Stimulated activated CD4-positive, alpha-beta T cell treated with anti-CD3 and anti-CD28 coated beads, TNF-alpha, amount 100 ng/mL, for 24 hours (primary cell): Measurements from ENCODE around the gene DLL3.
"Not testable (repeated sequence)": the region's sequence is repeated elsewhere in the genome, so short reads cannot be mapped to it uniquely, and the experiment has no call there.

Experiments used
- DNase-seq, 3 experiments: peaks; one replicate each; pipeline ENCODE4 v3.0.0-alpha.2; 2020; ENCODE audit warnings: low read depth in 3 of 3

DLL3 gene

DNA sequence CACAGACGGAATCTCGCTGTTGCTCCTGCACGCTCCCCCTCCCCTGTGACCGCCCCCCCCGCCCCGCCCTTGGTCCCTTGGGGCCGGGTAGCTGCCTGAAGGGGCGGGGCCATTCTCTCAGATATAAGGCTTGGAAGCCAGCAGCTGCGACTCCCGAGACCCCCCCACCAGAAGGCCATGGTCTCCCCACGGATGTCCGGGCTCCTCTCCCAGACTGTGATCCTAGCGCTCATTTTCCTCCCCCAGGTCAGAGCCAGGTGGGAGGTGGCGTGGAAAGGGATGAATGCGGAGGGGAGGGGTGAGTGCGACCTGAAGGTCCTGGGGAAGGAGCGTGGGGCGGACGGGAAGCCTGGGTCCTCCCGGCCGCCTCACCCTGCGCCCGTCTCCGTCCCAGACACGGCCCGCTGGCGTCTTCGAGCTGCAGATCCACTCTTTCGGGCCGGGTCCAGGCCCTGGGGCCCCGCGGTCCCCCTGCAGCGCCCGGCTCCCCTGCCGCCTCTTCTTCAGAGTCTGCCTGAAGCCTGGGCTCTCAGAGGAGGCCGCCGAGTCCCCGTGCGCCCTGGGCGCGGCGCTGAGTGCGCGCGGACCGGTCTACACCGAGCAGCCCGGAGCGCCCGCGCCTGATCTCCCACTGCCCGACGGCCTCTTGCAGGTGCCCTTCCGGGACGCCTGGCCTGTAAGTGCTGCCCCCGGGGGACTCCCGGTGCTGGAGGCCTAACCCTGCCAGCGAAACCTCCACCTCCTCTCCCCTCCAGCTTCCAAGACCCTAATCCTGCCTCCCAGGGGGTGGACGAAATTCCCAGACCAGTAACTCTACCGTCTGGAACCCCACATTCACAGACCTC lies at the start of gene DLL3:
Gene DLL3, plus strand, starts transcription at position 150 of the 845 bp plus-strand sequence. Its CDS starts 28 bp downstream, at position 178.
- no peak for DNase-seq

DNA sequence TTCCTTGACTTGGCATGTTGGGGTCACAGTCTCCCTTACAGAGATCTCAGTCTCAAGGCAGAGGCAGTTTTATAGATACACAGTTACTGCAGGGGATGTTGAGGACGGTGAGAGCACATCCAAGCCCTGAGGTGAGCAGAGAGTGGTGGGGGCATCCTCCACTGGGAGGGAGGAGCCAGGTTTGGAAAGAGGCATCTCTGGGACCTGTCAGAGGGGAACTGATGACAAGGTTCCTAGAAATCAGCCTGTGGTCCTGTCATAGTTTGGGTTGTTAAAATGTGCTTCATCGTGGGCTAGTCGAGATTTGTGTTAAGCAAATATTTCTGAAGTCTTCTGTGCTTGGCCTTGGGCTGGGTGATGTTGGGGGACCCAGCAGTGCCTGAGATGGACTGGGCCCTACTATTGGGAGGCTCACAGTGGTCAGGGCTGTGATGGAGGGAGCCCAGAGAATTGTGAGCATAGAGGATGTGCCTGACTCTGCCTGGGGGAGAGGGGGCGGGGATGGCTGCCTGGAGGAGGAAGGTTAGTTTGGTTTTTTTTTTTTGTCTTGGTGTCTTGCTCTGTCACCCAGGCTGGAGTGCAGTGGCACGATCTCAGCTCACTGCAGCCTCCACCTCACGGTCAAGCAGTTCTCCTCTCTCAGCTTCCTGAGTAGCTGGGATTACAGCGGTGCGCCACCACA lies 49.5 kb upstream of the DLL3 start:
- DNase-seq: no peak

- DNase-seq: not testable (repeated sequence)
These were observed 47.5 kb upstream of the DLL3 start for GRCh38 chr19:39451257-39451656.

GRCh38 chr19:39463403-39463802 lies 35.3 kb upstream of the DLL3 start:
- no peak for DNase-seq

GRCh38 chr19:39465956-39466747 lies 32.6 kb upstream of the DLL3 start:
- no peak for DNase-seq

GRCh38 chr19:39467941-39468340 lies 30.8 kb upstream of the DLL3 start:
- no peak for DNase-seq

DNA sequence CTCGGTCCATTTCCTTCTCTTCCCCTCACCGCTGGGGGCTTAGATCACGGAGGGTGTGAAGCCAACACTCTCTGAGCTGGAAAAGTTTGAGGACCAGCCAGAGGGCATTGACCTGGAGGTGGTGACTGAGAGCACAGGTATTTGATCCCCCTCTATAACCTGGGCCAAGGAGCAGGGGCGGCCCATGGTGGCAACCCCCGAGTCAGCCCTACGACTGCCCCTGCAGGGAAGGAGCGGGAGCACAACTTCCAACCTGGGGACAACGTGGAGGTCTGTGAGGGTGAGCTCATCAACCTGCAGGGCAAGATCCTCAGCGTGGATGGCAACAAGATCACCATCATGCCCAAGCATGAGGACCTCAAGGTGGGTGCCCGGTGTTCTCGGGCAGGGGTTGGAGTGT lies 29.7 kb upstream of the DLL3 start:
- no peak for DNase-seq

GRCh38 chr19:39469567-39469966 lies 29.2 kb upstream of the DLL3 start:
- no peak for DNase-seq

DNA sequence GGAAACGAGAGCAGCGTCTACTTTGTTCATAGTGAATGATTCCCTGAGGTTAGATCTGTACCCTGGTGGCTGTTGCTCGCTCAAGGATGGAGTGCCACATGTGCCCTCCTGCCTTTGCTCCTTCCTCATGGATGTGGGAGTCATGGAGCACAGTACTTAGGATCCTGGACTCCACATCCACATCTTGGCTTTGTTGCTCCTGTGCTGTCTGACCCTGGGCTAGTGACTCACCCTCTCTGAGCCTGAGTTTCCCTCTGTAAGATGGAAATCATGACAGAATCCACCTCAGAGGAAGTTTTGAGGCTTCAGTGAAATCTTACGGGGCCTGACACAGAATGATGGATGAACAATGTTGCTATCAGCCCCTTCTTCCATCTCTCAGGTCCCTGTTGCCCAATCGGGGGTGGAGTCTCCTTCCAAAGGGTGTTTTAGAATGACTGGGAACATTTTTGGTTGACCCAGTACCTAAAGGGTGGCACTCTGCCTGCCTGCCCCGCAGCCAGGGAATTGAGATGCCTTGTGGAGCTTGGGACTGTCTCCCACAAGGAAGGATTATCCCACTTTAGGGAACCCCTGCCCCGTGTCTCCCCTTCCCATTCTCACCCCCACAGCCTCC lies 27.9 kb upstream of the DLL3 start:
- no peak for DNase-seq

GRCh38 chr19:39471756-39472536 lies 26.8 kb upstream of the DLL3 start:
- no peak for DNase-seq

GRCh38 chr19:39472746-39473442 lies 25.9 kb upstream of the DLL3 start:
- DNase-seq: no peak

DNA sequence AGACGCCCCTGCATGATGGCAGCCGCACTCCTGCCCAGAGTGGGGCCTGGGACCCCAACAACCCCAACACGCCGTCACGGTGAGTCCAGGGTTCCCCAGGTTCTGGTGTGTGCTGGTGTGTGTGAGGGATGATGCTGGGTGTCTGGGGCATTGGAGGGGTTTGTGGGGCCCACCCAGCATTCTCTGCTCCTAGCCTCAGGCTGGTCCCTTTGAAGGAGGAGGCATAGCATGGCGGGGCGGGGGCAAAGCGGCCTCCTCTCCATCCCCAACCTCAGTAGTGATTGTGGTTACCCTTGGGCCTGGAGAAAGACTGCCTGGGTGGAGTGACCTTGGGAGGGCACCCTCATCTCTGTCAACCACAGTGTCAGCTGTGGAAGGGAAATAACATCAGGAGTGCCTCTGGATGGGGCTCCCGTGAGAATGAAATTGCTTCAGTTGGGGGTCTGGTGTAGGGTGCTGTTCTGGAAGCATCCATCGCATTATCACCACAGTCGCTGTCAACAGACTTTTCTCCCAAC lies 25.2 kb upstream of the DLL3 start:
- no peak for DNase-seq

DNA sequence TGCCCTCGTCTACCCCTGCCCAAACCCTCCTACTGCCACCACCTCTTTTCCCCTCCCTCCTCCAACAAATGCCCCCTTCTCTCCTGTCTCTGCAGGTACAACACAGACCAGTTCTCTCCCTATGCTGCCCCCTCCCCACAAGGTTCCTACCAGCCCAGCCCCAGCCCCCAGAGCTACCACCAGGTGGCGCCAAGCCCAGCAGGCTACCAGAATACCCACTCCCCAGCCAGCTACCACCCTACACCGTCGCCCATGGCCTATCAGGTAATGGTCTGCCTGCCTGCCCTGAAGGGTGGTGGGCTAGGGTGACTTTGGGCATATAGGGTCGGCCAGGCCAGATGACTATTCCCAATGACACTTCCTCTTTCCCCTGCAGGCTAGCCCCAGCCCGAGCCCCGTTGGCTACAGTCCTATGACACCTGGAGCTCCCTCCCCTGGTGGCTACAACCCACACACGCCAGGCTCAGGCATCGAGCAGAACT lies 24.6 kb upstream of the DLL3 start:
- DNase-seq: peak; percentile 41 to 67 (median 51)

GRCh38 chr19:39475748-39476147 lies 23.0 kb upstream of the DLL3 start:
- no peak for DNase-seq

- not testable (repeated sequence) for DNase-seq
These were observed 19.4 kb upstream of the DLL3 start for GRCh38 chr19:39479319-39479801.

DNA sequence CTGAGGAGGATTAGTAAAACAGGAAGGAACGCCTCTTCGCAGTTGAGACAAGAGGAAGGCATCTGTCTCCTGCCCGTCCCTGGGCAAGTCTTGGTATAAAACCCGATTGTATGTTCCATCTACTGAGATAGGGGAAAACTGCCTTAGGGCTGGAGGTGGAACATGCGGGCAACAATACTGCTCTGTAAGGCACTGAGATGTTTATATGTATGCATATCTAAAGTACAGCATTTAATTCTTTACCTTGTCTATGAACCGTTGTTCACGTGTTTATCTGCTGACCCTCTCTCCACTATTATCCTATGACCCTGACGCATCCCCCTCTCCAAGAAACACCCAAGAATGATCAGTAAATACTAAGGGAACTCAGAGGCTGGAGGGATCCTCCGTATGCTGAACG lies 18.8 kb upstream of the DLL3 start:
- DNase-seq: no peak

- peak; percentile 98 to 99 (median 98) for DNase-seq
These were observed 18.2 kb upstream of the DLL3 start, which contains the start of gene TIMM50 for GRCh38 chr19:39480337-39481228. Gene TIMM50 (plus strand): TSS chr19:39480838. CDS start chr19:39480854, 16 bp downstream.

DNA sequence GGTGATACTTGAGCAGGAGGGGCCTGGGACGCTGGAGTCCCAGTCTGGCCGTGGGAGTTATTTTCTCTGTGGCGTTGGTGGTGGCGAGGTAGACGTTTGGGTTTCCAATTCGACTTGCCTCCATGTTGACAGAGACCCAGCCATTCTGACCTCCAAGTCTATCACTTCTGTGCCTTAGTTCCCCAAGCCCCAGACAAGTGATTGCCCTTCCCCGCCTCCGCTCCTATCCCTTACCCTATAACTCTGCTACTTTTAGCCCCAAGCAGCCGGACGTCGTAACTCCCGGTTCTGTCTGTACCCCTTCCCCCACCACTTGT lies 17.6 kb upstream of the DLL3 start:
- DNase-seq: no peak

DNA sequence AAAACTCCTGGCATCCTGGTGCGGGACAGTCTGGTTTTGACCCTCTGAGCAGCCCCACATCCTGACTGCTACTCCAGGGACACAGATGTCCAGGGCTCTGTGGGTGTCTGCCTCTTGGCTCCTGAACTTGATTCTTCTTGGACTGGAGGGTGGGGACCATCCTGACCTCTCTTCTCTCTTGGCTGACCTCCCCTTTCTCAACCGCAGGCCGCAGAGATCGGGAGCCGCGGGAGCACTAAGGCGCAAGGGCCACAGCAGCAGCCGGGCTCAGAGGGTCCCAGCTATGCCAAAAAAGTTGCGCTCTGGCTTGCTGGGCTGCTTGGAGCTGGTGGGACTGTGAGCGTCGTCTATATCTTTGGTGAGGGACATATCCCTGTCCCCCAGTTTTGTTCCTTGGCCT lies 17.1 kb upstream of the DLL3 start:
- DNase-seq: no peak
